ENCODE measurements around the gene CCDC91.

CCDC91 gene

DNA sequence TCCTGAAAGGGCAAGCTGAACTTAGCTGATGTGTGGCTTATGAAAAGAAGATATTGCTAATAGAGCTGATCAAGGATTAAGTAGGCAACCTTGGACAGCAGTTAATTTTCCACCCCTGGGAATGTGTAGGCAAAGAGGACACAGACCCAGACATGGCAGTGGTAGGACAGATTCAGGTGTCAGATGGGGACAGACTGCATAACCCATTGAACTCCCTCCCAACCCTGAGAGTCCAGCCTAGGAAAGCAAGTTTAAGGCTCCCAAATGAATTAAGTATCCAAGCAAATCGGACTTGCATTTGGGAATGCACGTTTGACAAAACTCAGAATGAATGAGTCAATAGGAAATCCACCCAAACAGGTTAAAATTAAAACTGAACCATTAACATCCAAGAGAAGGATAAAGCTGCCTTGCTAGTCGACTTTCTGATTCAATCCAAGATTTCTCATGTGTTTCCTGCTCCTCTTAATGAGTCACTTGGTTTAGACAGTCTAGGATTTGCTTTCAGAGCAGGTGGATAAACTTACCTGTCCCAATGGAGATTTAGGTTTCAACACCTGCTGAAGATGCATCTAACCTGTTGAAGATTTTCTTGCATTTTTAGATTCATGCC, 385.4 kb downstream of the CCDC91 start:
- H3K9ac ChIP-seq (ENCODE audit: low read length): no peak overlapping the region
- H3K4me1 ChIP-seq (ENCODE audit: control insufficient read depth, low read depth, low read length): no peaks in the 10 kb centered on the region
- H3K4me3 ChIP-seq (ENCODE audit: low read length): no peak overlapping the region
- no peak overlapping the region for H3K27ac ChIP-seq (ENCODE audit: low read length)
- H3K9me3 ChIP-seq (ENCODE audit: control insufficient read depth, low read depth, low read length): no peaks in the 10 kb centered on the region
- no peaks in the 10 kb centered on the region for H3K36me3 ChIP-seq (ENCODE audit: control insufficient read depth, low read depth, low read length)
- no peaks in the 10 kb centered on the region for H3K27me3 ChIP-seq (ENCODE audit: control insufficient read depth, insufficient read depth, low read length)

DNA sequence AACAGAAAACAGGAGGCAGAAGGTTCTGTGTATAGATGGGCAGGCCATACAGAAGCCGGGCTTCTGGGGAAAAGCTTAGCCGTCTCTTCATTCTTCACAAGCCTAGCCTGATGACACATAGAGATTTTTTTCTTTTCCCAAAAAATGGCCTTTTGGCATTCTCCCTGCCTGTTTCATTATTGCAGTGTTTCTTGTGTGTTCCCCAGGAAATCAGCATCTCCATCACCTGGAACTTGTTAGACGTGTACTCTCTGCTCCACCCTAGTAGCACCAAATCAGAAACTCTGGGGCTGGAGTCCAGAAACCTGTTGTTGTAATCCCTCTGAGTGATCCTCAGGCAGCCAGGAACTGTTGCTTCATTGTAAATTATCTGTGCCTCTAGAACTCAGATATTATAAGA, 388.1 kb downstream of the CCDC91 start:
- Histone ChIP-seq H3K27ac (ENCODE audit: low read length) (no peak overlapping the region), H3K4me3 (ENCODE audit: low read length) (no peak overlapping the region), H3K9me3 (ENCODE audit: control insufficient read depth, low read depth, low read length) (no peaks in the 10 kb centered on the region), H3K36me3 (ENCODE audit: control insufficient read depth, low read depth, low read length) (no peaks in the 10 kb centered on the region), H3K9ac (ENCODE audit: low read length) (no peak overlapping the region), H3K27me3 (ENCODE audit: control insufficient read depth, insufficient read depth, low read length) (no peaks in the 10 kb centered on the region), H3K4me1 (ENCODE audit: control insufficient read depth, low read depth, low read length) (no peaks in the 10 kb centered on the region)

DNA sequence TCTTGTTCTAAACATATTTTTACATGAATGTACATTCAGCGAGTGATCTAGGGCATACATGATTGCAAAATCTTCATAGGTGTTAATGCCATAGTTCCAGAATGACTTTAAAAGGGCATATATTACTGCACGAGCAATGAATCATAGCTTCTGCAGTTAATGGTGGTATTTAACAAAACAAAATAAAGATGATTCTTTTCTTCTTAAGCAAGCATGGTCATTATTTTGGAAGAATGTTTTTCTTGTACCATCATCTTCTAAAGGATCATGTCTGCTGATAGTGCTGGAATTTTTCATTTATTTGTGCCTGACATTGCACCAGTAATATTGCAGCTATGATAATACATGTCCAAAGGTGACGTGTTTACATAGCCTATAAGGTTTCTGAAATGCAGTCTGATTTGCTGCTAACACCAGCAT, 388.6 kb downstream of the CCDC91 start:
- Histone ChIP-seq H3K36me3 (ENCODE audit: control insufficient read depth, low read depth, low read length) (no peaks in the 10 kb centered on the region), H3K27ac (ENCODE audit: low read length) (no peak overlapping the region), H3K27me3 (ENCODE audit: control insufficient read depth, insufficient read depth, low read length) (no peaks in the 10 kb centered on the region), H3K4me3 (ENCODE audit: low read length) (no peak overlapping the region), H3K4me1 (ENCODE audit: control insufficient read depth, low read depth, low read length) (no peaks in the 10 kb centered on the region), H3K9me3 (ENCODE audit: control insufficient read depth, low read depth, low read length) (no peaks in the 10 kb centered on the region), H3K9ac (ENCODE audit: low read length) (no peak overlapping the region)

DNA sequence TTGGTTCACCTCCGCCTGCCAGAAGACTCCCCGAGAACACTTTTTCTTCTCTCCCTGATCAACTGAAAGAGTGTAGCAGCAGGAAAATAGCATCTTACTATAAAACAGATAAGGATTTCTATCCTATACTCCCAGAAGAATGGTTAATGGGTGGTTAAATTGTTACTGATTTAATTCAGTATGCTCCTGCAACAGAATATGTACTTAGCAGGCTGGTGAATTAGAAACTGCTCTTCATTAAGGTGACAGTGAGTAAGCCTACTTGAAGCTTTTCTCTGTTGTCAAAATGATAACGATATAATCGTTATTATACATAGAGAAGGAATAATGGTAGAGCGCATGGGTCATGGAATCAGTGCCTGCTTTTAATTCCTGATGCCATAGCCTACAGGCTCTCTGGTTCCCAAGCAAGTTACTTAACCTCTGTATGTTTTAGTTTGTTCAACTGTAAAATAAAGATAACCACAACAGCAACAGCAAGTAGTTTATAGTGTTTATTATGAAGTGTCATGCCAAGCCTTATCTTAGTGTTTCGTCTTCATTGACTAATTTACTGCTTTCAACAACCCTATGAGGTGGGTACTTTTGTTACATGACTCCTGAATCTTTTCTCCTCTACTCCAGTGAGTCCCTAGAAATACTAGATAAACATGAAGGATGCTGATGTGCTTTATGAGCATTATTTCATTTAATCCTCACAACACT, 392.6 kb downstream of the CCDC91 start:
- Histone ChIP-seq H3K27ac (ENCODE audit: low read length) (no peak overlapping the region), H3K27me3 (ENCODE audit: control insufficient read depth, insufficient read depth, low read length) (no peaks in the 10 kb centered on the region), H3K9me3 (ENCODE audit: control insufficient read depth, low read depth, low read length) (no peaks in the 10 kb centered on the region), H3K4me1 (ENCODE audit: control insufficient read depth, low read depth, low read length) (no peaks in the 10 kb centered on the region), H3K36me3 (ENCODE audit: control insufficient read depth, low read depth, low read length) (no peaks in the 10 kb centered on the region), H3K4me3 (ENCODE audit: low read length) (no peak overlapping the region), H3K9ac (ENCODE audit: low read length) (no peak overlapping the region)

DNA sequence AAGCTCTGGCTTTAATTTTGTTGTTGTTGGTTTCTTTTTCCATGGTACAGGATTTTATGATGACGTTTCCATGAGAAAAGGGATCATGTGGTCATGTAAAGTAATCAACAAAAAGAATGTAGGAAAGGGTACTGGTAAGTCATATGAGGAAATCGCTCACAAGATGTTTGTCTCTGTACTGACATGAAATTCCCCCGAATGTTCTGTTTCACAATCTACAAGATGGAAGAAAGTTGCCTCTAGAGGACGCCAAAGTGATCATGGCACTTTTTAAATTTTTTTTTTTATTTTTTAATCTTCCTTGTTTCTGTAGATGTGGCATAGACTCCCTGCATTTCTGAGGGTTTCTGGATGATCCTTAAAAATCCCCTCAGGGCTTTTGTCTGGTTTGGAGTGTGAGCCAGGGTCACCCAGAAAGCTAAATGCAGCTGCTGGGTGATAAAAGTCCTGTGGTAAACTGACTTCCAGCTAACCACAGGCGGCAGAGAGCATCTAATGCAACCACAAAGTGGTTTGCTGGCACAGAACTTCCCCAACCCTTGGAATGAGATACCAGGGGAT, 393.5 kb downstream of the CCDC91 start:
- no peak overlapping the region for H3K9ac ChIP-seq (ENCODE audit: low read length)
- no peaks in the 10 kb centered on the region for H3K27me3 ChIP-seq (ENCODE audit: control insufficient read depth, insufficient read depth, low read length)
- H3K36me3 ChIP-seq (ENCODE audit: control insufficient read depth, low read depth, low read length): no peaks in the 10 kb centered on the region
- H3K9me3 ChIP-seq (ENCODE audit: control insufficient read depth, low read depth, low read length): no peaks in the 10 kb centered on the region
- H3K4me1 ChIP-seq (ENCODE audit: control insufficient read depth, low read depth, low read length): no peaks in the 10 kb centered on the region
- no peak overlapping the region for H3K27ac ChIP-seq (ENCODE audit: low read length)
- H3K4me3 ChIP-seq (ENCODE audit: low read length): no peak overlapping the region

DNA sequence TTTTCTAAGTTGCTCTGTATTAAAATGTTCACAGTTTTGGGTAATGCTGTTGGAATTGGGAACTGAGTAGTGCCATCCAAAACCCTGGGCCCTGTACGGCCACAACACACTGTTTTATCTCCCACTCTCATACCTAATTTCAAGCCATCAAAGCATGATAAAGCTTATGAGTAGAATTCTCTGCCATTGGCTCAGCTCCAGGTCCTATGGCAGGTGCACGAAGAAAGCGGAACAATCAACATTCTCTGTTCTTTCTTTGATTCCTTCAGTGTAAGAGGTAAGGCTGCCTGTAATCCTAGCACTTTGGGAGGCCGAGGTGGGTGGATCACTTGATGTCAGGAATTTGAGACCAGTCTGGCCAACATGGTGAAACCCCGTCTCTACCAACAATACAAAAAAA, 394.9 kb downstream of the CCDC91 start:
- H3K4me3 ChIP-seq (ENCODE audit: low read length): no peak overlapping the region
- H3K9ac ChIP-seq (ENCODE audit: low read length): no peak overlapping the region
- no peaks in the 10 kb centered on the region for H3K9me3 ChIP-seq (ENCODE audit: control insufficient read depth, low read depth, low read length)
- H3K36me3 ChIP-seq (ENCODE audit: control insufficient read depth, low read depth, low read length): no peaks in the 10 kb centered on the region
- no peaks in the 10 kb centered on the region for H3K27me3 ChIP-seq (ENCODE audit: control insufficient read depth, insufficient read depth, low read length)
- no peak overlapping the region for H3K27ac ChIP-seq (ENCODE audit: low read length)
- no peaks in the 10 kb centered on the region for H3K4me1 ChIP-seq (ENCODE audit: control insufficient read depth, low read depth, low read length)

DNA sequence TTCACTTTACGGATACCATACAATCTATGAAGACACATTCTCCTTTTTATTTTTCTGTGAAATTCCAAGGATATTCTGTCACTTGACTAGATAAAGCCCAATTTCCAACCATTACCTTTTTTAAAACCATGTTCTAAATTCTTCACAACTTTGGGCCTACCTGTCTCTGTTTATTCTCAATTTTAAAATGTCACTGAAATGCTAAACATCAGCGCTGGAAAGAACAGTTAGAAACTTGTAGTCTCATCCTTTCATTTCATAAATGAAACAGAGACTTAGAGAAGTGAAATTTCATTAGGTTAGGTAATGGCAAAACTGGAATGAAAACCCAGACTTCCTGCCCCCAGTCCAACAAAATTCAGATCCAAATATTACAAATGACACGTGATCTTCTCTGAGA, 396.2 kb downstream of the CCDC91 start:
- Histone ChIP-seq H3K27ac (ENCODE audit: low read length) (no peak overlapping the region), H3K36me3 (ENCODE audit: control insufficient read depth, low read depth, low read length) (no peaks in the 10 kb centered on the region), H3K27me3 (ENCODE audit: control insufficient read depth, insufficient read depth, low read length) (no peaks in the 10 kb centered on the region), H3K4me3 (ENCODE audit: low read length) (no peak overlapping the region), H3K9me3 (ENCODE audit: control insufficient read depth, low read depth, low read length) (no peaks in the 10 kb centered on the region), H3K4me1 (ENCODE audit: control insufficient read depth, low read depth, low read length) (no peaks in the 10 kb centered on the region), H3K9ac (ENCODE audit: low read length) (no peak overlapping the region)

DNA sequence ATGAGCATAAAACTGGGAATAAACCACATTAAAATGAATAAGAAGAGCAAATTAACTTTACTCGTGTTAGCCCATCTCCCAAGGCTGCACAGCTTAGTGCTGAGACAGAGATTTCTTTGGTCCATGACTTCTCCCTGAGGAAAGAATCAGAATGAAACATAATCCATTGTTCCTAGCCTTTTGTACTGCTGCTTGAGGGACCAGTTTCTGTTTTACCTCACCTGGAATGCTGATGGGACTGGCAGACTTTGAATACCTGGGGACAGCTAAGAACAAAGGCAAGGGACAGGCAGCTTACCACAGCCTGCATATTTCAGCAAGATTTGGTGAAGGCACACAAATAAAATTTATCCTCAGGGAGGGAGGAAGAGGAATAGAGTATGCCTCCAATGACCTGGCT, 401.6 kb downstream of the CCDC91 start:
- Histone ChIP-seq H3K4me1 (ENCODE audit: control insufficient read depth, low read depth, low read length) (no peaks in the 10 kb centered on the region), H3K4me3 (ENCODE audit: low read length) (no peak overlapping the region)

More for the DNA sequence above, 401.6 kb downstream of the CCDC91 start:
- H3K27me3 ChIP-seq (ENCODE audit: control insufficient read depth, insufficient read depth, low read length): no peaks in the 10 kb centered on the region
- H3K36me3 ChIP-seq (ENCODE audit: control insufficient read depth, low read depth, low read length): no peaks in the 10 kb centered on the region
- no peak overlapping the region for H3K9ac ChIP-seq (ENCODE audit: low read length)
- H3K9me3 ChIP-seq (ENCODE audit: control insufficient read depth, low read depth, low read length): no peaks in the 10 kb centered on the region
- no peak overlapping the region for H3K27ac ChIP-seq (ENCODE audit: low read length)

All from iPS-18a (cell line).